ENCODE data around the gene SCRG1. TPM values are rescaled to one million over a fixed set of nuclear protein-coding genes. Genes with fewer than 3 reads are reported as not detected.

SCRG1 gene
- polyA plus RNA-seq, 3 donors: 0.07 to 0.24 (median 0.08) TPM

- Mint-ChIP-seq H3K27ac (peak overlapping the region in 3 of 7 donors; percentile 54 to 69 (median 63)), H3K27me3 (ENCODE audit: low read depth in 3 of 3) (peaks cover 1 to 3% (median 3%) of the 10 kb centered on the region in 3 donors), H3K4me3 (peak overlapping the region in 1 of 2 donors; percentile 4), H3K36me3 (peaks cover 11 to 41% of the 10 kb centered on the region in 2 donors), H3K4me1 (peaks cover 23% of the 10 kb centered on the region), H3K9me3 (peaks cover 3 to 19% (median 10%) of the 10 kb centered on the region in 7 donors)
- H3K9me3 ChIP-seq (replicated peaks in 1 of 2; ENCODE audit: control insufficient read depth in 1 of 2, insufficient read depth in 1 of 2, low read length in 2 of 2): peaks cover 5 to 10% of the 10 kb centered on the region in 2 donors
- intact Hi-C loops (cut with micrococcal nuclease): no loop called here
- no peaks in the 10 kb centered on the region for H4K20me1 ChIP-seq (ENCODE audit: insufficient read depth, low read length)
- no peak overlapping the region for H3K27ac ChIP-seq (ENCODE audit: low read depth in 1 of 2, low read length in 2 of 2)
- peaks cover 13 to 23% of the 10 kb centered on the region in 2 donors for H3K4me1 ChIP-seq (ENCODE audit: control insufficient read depth in 1 of 2, insufficient read depth in 2 of 2, low read length in 2 of 2)
- H3K4me2 ChIP-seq (replicated peaks; ENCODE audit: extremely low read depth, low read length, poor library complexity, severe bottlenecking): no peak overlapping the region
- no peak overlapping the region for H3K4me3 ChIP-seq (replicated peaks in 1 of 3; ENCODE audit: low read depth in 2 of 3, low read length in 3 of 3)
- peaks cover 0 to 19% of the 10 kb centered on the region in 2 donors for H3K36me3 ChIP-seq (replicated peaks in 1 of 2; ENCODE audit: control insufficient read depth in 1 of 2, insufficient read depth in 2 of 2, low read length in 2 of 2)
- no peaks in the 10 kb centered on the region for H3K27me3 ChIP-seq (ENCODE audit: control insufficient read depth in 2 of 2, insufficient read depth in 2 of 2, low read length in 2 of 2)
- no peak overlapping the region for H2AFZ ChIP-seq (ENCODE audit: insufficient read depth, low read depth, low read length, poor library complexity, severe bottlenecking)
- DNase-seq: peak; percentile 40 to 73 (median 64)
- H3K79me2 ChIP-seq (ENCODE audit: insufficient read depth, low read length): no peaks in the 10 kb centered on the region
- TF ChIP-seq CTCF (IDR thresholded peaks at IDR 0.05): no peak
- H3K9ac ChIP-seq (ENCODE audit: insufficient read depth, low read length, poor library complexity, severe bottlenecking): no peak overlapping the region
- no CpG with 5 or more reads among the region's 7 CpGs for WGBS (ENCODE audit: insufficient coverage)
Observed at GRCh38 chr4:173434231-173434630, 35.3 kb upstream of the SCRG1 start.

DNA sequence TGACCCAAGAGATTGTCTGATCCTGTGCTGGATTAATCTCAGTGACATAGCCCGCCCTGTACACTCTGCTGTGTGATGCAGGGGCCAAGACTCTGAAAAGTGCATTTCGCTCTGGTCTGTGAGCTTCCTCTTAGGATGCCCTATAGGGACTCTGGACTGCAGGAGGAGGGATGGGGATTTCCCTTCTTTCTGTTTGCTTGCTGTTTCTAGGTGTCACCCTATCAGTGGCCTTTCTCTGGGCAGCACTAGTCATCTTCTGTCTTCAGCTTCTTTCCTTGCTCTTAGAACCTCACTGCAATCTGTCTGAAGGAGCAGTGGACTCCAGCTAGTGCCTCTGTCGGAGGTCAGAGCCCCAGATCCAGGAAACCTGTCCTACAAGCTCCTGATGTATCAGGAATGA is 34.5 kb upstream of the SCRG1 start:
- peaks cover 1 to 3% (median 3%) of the 10 kb centered on the region in 3 donors for H3K27me3 Mint-ChIP-seq (ENCODE audit: low read depth in 3 of 3)
- peak overlapping the region in 1 of 7 donors; percentile 69 for H3K27ac Mint-ChIP-seq

More for the DNA sequence above, 34.5 kb upstream of the SCRG1 start:
- Histone ChIP-seq H4K20me1 (ENCODE audit: insufficient read depth, low read length) (no peaks in the 10 kb centered on the region), H3K9ac (ENCODE audit: insufficient read depth, low read length, poor library complexity, severe bottlenecking) (no peak overlapping the region), H2AFZ (ENCODE audit: insufficient read depth, low read depth, low read length, poor library complexity, severe bottlenecking) (no peak overlapping the region), H3K36me3 (replicated peaks in 1 of 2; ENCODE audit: control insufficient read depth in 1 of 2, insufficient read depth in 2 of 2, low read length in 2 of 2) (peaks cover 0 to 13% of the 10 kb centered on the region in 2 donors), H3K4me3 (replicated peaks in 1 of 3; ENCODE audit: low read depth in 2 of 3, low read length in 3 of 3) (no peak overlapping the region), H3K27me3 (ENCODE audit: control insufficient read depth in 2 of 2, insufficient read depth in 2 of 2, low read length in 2 of 2) (no peaks in the 10 kb centered on the region), H3K4me2 (replicated peaks; ENCODE audit: extremely low read depth, low read length, poor library complexity, severe bottlenecking) (no peak overlapping the region), H3K79me2 (ENCODE audit: insufficient read depth, low read length) (no peaks in the 10 kb centered on the region), H3K27ac (ENCODE audit: low read depth in 1 of 2, low read length in 2 of 2) (no peak overlapping the region), H3K4me1 (ENCODE audit: control insufficient read depth in 1 of 2, insufficient read depth in 2 of 2, low read length in 2 of 2) (peaks cover 13 to 23% of the 10 kb centered on the region in 2 donors), H3K9me3 (replicated peaks in 1 of 2; ENCODE audit: control insufficient read depth in 1 of 2, insufficient read depth in 1 of 2, low read length in 2 of 2) (peaks cover 0 to 5% of the 10 kb centered on the region in 2 donors)
- peak in 1 of 3 donors; percentile 26 for DNase-seq
- no peak overlapping the region for H3K4me3 Mint-ChIP-seq
- peaks cover 3 to 13% (median 7%) of the 10 kb centered on the region in 7 donors for H3K9me3 Mint-ChIP-seq
- peaks cover 23% of the 10 kb centered on the region for H3K4me1 Mint-ChIP-seq
- WGBS (ENCODE audit: insufficient coverage): 100% methylated on average over 3 of the region's 3 CpGs
- no peak for TF ChIP-seq CTCF (IDR thresholded peaks at IDR 0.05)
- intact Hi-C loops (cut with micrococcal nuclease): no loop called here
- peaks cover 7 to 34% of the 10 kb centered on the region in 2 donors for H3K36me3 Mint-ChIP-seq
